ENCODE results near the gene SIAH2. TPM values are rescaled to one million over a fixed set of nuclear protein-coding genes. Genes with fewer than 3 reads are reported as not detected.

The SIAH2 gene
- total and polyA plus RNA-seq, 2 experiments from 2014 or later, result 6.3 to 28.8 TPM

DNA sequence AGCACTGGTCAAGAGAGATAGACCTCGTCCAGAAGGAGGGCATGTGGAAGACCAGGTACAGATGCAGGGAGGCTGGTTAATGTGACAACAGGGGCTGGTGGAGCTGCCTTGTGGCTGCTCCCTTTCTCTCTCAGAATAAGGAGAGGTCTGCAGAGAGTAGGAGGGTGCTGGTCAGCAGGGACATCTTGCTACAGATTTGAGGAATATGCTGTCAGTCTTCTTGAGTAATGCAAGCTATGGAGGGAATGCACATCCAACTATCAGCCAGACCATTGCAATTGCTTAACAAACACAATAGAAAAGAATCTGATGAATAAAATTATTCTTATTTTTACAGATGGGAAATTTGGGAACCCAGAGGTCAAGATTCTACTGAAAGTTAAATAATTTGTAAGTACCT, 20.3 kb upstream of the SIAH2 start:
- H3F3A ChIP-seq (replicated peaks; ENCODE audit: low read depth), result no peaks in the 10 kb centered on the region
- H3K4me1 ChIP-seq (ENCODE audit: insufficient read depth), result no peaks in the 10 kb centered on the region
- H3K4me2 ChIP-seq, result no peak overlapping the region
- H3K79me2 ChIP-seq (replicated peaks; ENCODE audit: insufficient read depth), result no peaks in the 10 kb centered on the region
- Mint-ChIP-seq H3K27me3 (ENCODE audit: insufficient read depth, low read depth, poor library complexity) (peaks cover 7% of the 10 kb centered on the region), H3K27ac (no peak overlapping the region), H3K4me1 (no peaks in the 10 kb centered on the region), H3K4me3 (no peak overlapping the region), H3K36me3 (ENCODE audit: low read depth) (no peaks in the 10 kb centered on the region), H3K9me3 (peaks cover 5% of the 10 kb centered on the region; the same call in 1 of the 3 replicates)
- no peak for TF ChIP-seq JUNB (IDR thresholded peaks at IDR 0.05; ENCODE audit: unreplicated experiment)
- TF ChIP-seq, protein P1, sequence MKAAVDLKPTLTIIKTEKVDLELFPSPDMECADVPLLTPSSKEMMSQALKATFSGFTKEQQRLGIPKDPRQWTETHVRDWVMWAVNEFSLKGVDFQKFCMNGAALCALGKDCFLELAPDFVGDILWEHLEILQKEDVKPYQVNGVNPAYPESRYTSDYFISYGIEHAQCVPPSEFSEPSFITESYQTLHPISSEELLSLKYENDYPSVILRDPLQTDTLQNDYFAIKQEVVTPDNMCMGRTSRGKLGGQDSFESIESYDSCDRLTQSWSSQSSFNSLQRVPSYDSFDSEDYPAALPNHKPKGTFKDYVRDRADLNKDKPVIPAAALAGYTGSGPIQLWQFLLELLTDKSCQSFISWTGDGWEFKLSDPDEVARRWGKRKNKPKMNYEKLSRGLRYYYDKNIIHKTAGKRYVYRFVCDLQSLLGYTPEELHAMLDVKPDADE (IDR thresholded peaks at IDR 0.05), result no peak
- H3K27ac ChIP-seq (ENCODE audit: low read depth), result no peak overlapping the region
- no peaks in the 10 kb centered on the region for H3K27me3 ChIP-seq (ENCODE audit: insufficient read depth)
- DNase-seq (ENCODE audit: low spot score) (no peak), ATAC-seq (no peak)
- no peak overlapping the region for H3K4me3 ChIP-seq
- H3K36me3 ChIP-seq (ENCODE audit: insufficient read depth), result no peaks in the 10 kb centered on the region
- H2AFZ ChIP-seq, result no peak overlapping the region
- H4K20me1 ChIP-seq (replicated peaks; ENCODE audit: insufficient read depth), result no peaks in the 10 kb centered on the region
- 0 out of 2 replicates have a peak, but pooled peaks cover 6% of the 10 kb centered on the region for H3K9me2 ChIP-seq (ENCODE audit: insufficient read depth)

DNA sequence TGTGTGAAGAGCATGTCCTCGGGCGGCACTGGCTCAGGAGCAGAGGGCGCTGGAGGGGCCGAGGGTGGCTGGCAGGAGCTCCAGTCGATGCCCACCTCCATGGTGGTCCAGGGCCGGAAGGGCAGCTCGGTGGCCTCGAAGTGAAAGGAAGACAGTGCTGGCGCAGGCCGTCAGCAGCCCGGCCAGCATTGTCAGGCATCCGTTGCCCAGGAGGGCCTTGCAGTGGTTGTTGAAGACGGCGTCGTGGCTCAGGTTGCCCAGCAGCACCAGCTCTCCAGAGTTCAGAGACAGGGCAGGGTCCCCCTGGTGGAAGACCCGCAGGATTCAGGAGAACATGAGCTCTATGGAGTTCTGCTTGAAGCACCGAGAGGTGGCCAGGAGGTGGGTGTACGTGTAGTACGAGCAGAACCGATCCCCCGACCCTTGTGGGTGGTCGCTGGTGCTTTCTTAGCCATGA, 16.5 kb upstream of the SIAH2 start:
- TF ChIP-seq, protein P1 (IDR thresholded peaks at IDR 0.05), result no peak
- no peak for TF ChIP-seq JUNB (IDR thresholded peaks at IDR 0.05; ENCODE audit: unreplicated experiment)
- no peak for TF ChIP-seq ZNF331 (CRISPR knock-in tag; IDR thresholded peaks at IDR 0.05; ENCODE audit: low read depth)
- TF ChIP-seq, protein P2, sequence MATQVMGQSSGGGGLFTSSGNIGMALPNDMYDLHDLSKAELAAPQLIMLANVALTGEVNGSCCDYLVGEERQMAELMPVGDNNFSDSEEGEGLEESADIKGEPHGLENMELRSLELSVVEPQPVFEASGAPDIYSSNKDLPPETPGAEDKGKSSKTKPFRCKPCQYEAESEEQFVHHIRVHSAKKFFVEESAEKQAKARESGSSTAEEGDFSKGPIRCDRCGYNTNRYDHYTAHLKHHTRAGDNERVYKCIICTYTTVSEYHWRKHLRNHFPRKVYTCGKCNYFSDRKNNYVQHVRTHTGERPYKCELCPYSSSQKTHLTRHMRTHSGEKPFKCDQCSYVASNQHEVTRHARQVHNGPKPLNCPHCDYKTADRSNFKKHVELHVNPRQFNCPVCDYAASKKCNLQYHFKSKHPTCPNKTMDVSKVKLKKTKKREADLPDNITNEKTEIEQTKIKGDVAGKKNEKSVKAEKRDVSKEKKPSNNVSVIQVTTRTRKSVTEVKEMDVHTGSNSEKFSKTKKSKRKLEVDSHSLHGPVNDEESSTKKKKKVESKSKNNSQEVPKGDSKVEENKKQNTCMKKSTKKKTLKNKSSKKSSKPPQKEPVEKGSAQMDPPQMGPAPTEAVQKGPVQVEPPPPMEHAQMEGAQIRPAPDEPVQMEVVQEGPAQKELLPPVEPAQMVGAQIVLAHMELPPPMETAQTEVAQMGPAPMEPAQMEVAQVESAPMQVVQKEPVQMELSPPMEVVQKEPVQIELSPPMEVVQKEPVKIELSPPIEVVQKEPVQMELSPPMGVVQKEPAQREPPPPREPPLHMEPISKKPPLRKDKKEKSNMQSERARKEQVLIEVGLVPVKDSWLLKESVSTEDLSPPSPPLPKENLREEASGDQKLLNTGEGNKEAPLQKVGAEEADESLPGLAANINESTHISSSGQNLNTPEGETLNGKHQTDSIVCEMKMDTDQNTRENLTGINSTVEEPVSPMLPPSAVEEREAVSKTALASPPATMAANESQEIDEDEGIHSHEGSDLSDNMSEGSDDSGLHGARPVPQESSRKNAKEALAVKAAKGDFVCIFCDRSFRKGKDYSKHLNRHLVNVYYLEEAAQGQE (IDR thresholded peaks at IDR 0.05; ENCODE audit: unreplicated experiment), result no peak
- TF ChIP-seq, protein P3, sequence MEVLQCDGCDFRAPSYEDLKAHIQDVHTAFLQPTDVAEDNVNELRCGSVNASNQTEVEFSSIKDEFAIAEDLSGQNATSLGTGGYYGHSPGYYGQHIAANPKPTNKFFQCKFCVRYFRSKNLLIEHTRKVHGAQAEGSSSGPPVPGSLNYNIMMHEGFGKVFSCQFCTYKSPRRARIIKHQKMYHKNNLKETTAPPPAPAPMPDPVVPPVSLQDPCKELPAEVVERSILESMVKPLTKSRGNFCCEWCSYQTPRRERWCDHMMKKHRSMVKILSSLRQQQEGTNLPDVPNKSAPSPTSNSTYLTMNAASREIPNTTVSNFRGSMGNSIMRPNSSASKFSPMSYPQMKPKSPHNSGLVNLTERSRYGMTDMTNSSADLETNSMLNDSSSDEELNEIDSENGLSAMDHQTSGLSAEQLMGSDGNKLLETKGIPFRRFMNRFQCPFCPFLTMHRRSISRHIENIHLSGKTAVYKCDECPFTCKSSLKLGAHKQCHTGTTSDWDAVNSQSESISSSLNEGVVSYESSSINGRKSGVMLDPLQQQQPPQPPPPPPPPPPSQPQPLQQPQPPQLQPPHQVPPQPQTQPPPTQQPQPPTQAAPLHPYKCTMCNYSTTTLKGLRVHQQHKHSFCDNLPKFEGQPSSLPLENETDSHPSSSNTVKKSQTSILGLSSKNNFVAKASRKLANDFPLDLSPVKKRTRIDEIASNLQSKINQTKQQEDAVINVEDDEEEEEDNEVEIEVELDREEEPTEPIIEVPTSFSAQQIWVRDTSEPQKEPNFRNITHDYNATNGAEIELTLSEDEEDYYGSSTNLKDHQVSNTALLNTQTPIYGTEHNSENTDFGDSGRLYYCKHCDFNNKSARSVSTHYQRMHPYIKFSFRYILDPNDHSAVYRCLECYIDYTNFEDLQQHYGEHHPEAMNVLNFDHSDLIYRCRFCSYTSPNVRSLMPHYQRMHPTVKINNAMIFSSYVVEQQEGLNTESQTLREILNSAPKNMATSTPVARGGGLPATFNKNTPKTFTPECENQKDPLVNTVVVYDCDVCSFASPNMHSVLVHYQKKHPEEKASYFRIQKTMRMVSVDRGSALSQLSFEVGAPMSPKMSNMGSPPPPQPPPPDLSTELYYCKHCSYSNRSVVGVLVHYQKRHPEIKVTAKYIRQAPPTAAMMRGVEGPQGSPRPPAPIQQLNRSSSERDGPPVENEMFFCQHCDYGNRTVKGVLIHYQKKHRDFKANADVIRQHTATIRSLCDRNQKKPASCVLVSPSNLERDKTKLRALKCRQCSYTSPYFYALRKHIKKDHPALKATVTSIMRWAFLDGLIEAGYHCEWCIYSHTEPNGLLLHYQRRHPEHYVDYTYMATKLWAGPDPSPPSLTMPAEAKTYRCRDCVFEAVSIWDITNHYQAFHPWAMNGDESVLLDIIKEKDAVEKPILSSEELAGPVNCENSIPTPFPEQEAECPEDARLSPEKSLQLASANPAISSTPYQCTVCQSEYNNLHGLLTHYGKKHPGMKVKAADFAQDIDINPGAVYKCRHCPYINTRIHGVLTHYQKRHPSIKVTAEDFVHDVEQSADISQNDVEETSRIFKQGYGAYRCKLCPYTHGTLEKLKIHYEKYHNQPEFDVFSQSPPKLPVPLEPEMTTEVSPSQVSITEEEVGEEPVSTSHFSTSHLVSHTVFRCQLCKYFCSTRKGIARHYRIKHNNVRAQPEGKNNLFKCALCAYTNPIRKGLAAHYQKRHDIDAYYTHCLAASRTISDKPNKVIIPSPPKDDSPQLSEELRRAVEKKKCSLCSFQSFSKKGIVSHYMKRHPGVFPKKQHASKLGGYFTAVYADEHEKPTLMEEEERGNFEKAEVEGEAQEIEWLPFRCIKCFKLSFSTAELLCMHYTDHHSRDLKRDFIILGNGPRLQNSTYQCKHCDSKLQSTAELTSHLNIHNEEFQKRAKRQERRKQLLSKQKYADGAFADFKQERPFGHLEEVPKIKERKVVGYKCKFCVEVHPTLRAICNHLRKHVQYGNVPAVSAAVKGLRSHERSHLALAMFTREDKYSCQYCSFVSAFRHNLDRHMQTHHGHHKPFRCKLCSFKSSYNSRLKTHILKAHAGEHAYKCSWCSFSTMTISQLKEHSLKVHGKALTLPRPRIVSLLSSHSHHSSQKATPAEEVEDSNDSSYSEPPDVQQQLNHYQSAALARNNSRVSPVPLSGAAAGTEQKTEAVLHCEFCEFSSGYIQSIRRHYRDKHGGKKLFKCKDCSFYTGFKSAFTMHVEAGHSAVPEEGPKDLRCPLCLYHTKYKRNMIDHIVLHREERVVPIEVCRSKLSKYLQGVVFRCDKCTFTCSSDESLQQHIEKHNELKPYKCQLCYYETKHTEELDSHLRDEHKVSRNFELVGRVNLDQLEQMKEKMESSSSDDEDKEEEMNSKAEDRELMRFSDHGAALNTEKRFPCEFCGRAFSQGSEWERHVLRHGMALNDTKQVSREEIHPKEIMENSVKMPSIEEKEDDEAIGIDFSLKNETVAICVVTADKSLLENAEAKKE (CRISPR knock-in tag; IDR thresholded peaks at IDR 0.05), result peak; percentile 50; the same call in 1 of the 2 replicates
- TF ChIP-seq, protein P4, sequence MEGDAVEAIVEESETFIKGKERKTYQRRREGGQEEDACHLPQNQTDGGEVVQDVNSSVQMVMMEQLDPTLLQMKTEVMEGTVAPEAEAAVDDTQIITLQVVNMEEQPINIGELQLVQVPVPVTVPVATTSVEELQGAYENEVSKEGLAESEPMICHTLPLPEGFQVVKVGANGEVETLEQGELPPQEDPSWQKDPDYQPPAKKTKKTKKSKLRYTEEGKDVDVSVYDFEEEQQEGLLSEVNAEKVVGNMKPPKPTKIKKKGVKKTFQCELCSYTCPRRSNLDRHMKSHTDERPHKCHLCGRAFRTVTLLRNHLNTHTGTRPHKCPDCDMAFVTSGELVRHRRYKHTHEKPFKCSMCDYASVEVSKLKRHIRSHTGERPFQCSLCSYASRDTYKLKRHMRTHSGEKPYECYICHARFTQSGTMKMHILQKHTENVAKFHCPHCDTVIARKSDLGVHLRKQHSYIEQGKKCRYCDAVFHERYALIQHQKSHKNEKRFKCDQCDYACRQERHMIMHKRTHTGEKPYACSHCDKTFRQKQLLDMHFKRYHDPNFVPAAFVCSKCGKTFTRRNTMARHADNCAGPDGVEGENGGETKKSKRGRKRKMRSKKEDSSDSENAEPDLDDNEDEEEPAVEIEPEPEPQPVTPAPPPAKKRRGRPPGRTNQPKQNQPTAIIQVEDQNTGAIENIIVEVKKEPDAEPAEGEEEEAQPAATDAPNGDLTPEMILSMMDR (conservative IDR thresholded peaks at IDR 0.05; ENCODE audit: low read depth in 2 of 2), result peak; percentile 22 to 61; a peak in 3 of 4 replicates
- no peaks in the 10 kb centered on the region for H3K4me1 Mint-ChIP-seq
- H3K9me2 ChIP-seq (ENCODE audit: insufficient read depth), result 0 out of 2 replicates have a peak, but pooled peaks cover 6% of the 10 kb centered on the region
- H3K27ac ChIP-seq (ENCODE audit: low read depth), result no peak overlapping the region
- H3K27me3 Mint-ChIP-seq (ENCODE audit: insufficient read depth, low read depth, poor library complexity), result peaks cover 3% of the 10 kb centered on the region
- H3K4me3 Mint-ChIP-seq, result no peak overlapping the region
- H2AFZ ChIP-seq, result no peak overlapping the region
- no peaks in the 10 kb centered on the region for H3K27me3 ChIP-seq (ENCODE audit: insufficient read depth)
- peak; percentile 60 for DNase-seq (ENCODE audit: low spot score)
- no peaks in the 10 kb centered on the region for H3F3A ChIP-seq (replicated peaks; ENCODE audit: low read depth)
- no peaks in the 10 kb centered on the region for H3K36me3 ChIP-seq (ENCODE audit: insufficient read depth)
- ATAC-seq, result peak; percentile 95
- H3K27ac Mint-ChIP-seq, result no peak overlapping the region
- no peaks in the 10 kb centered on the region; the same call in 2 of the 3 replicates for H3K9me3 Mint-ChIP-seq
- H3K36me3 Mint-ChIP-seq (ENCODE audit: low read depth), result no peaks in the 10 kb centered on the region
- H3K4me1 ChIP-seq (ENCODE audit: insufficient read depth), result no peaks in the 10 kb centered on the region
- H3K4me2 ChIP-seq, result no peak overlapping the region
- H3K79me2 ChIP-seq (replicated peaks; ENCODE audit: insufficient read depth), result no peaks in the 10 kb centered on the region
- H4K20me1 ChIP-seq (replicated peaks; ENCODE audit: insufficient read depth), result no peaks in the 10 kb centered on the region
- no peak overlapping the region for H3K4me3 ChIP-seq
